DOHH2 (cell line): ENCODE data around the gene OIT3.

Experiments
- H3F3A ChIP-seq: fragments of 200-600 bp; sonication (generic), shearing (Covaris generic); 2 replicates; pipeline ENCODE4 v1.6.0; 2016; ENCODE audit warnings: antibody characterized with exemption, mild to moderate bottlenecking; ENCODE audit not compliant: control insufficient read depth, insufficient read depth
- H3K27ac ChIP-seq: fragments of 200-600 bp; sonication (generic); 2 replicates; pipeline ENCODE4 v1.5.1; 2014; ENCODE audit warnings: low read depth, mild to moderate bottlenecking, low read length, moderate library complexity
- H3K27me3 ChIP-seq: fragments of 200-600 bp; sonication (generic); 2 replicates; pipeline ENCODE4 v1.6.1; 2014; ENCODE audit warnings: mild to moderate bottlenecking, low read length, mixed read lengths; ENCODE audit not compliant: control insufficient read depth
- H3K36me3 ChIP-seq: fragments of 200-600 bp; sonication (generic); 2 replicates; pipeline ENCODE4 v1.6.1; 2014; ENCODE audit warnings: mild to moderate bottlenecking, low read length, moderate library complexity, mixed read lengths; ENCODE audit not compliant: control insufficient read depth
- H3K4me1 ChIP-seq: fragments of 200-600 bp; sonication (generic); 2 replicates; pipeline ENCODE4 v1.6.1; 2014; ENCODE audit warnings: mild to moderate bottlenecking, low read length, mixed read lengths; ENCODE audit not compliant: control insufficient read depth
- H3K4me2 ChIP-seq: fragments of 200-600 bp; sonication (generic); 2 replicates; pipeline ENCODE4 v1.6.0; 2014; ENCODE audit warnings: mild to moderate bottlenecking, low read length, moderate library complexity
- H3K4me3 ChIP-seq: fragments of 200-600 bp; sonication (generic); 2 replicates; pipeline ENCODE4 v1.5.1; 2014; ENCODE audit warnings: mild to moderate bottlenecking, low read length, mixed read lengths
- H3K79me2 ChIP-seq: fragments of 200-600 bp; sonication (generic); 2 replicates; pipeline ENCODE4 v1.6.1; 2014; ENCODE audit warnings: mild to moderate bottlenecking, low read length, mixed read lengths; ENCODE audit not compliant: control insufficient read depth
- H3K9me2 ChIP-seq: fragments of 200-600 bp; sonication (generic); replicated peaks from 2 replicates; pipeline ENCODE4 v1.6.1; 2014; ENCODE audit warnings: mild to moderate bottlenecking, low read length, mixed read lengths; ENCODE audit not compliant: control insufficient read depth
- H3K9me3 ChIP-seq: fragments of 200-600 bp; sonication (generic); 2 replicates; pipeline ENCODE4 v1.6.1; 2014; ENCODE audit warnings: antibody characterized with exemption, low read length, mixed read lengths; ENCODE audit not compliant: control insufficient read depth, insufficient read depth
- H4K20me1 ChIP-seq: fragments of 200-600 bp; sonication (generic); 2 replicates; pipeline ENCODE4 v1.6.0; 2014; ENCODE audit warnings: low read depth, mild to moderate bottlenecking, antibody characterized with exemption, low read length, moderate library complexity; ENCODE audit not compliant: control insufficient read depth, insufficient read depth
- EZH2phosphoT487 ChIP-seq: fragments of 200-600 bp; sonication (generic); IDR thresholded peaks from 2 replicates; pipeline ENCODE4 v1.6.1; 2017; ENCODE audit warnings: borderline replicate concordance, mild to moderate bottlenecking, antibody characterized with exemption, low read length, moderate library complexity, mixed read lengths
- TF ChIP-seq, protein P1 (sequence below): fragments of 200-600 bp; sonication (generic); IDR thresholded peaks from one replicate; pipeline ENCODE4 v1.5.1; 2014; ENCODE audit warnings: antibody characterized with exemption, mild to moderate bottlenecking, low read depth, low read length; ENCODE audit not compliant: poor library complexity, severe bottlenecking

OIT3 gene

GRCh38 chr10:72893136-72893798 is at the start of gene OIT3:
OIT3 (plus strand) TSS chr10:72893739; CDS start chr10:72893799, 60 bp downstream.
- no peak within 1 kb of the TSS for H3K4me3 ChIP-seq
- H3K4me1 ChIP-seq = no peaks in the 10 kb centered on the region
- H3K27ac ChIP-seq = no peak within 1 kb of the TSS
- no peaks in the 10 kb centered on the region for H3K79me2 ChIP-seq
- no peaks in the 10 kb centered on the region for H4K20me1 ChIP-seq
- H3F3A ChIP-seq = no peaks in the 10 kb centered on the region
- peaks cover 8% of the 10 kb centered on the region for H3K27me3 ChIP-seq
- TF ChIP-seq, protein P1, sequence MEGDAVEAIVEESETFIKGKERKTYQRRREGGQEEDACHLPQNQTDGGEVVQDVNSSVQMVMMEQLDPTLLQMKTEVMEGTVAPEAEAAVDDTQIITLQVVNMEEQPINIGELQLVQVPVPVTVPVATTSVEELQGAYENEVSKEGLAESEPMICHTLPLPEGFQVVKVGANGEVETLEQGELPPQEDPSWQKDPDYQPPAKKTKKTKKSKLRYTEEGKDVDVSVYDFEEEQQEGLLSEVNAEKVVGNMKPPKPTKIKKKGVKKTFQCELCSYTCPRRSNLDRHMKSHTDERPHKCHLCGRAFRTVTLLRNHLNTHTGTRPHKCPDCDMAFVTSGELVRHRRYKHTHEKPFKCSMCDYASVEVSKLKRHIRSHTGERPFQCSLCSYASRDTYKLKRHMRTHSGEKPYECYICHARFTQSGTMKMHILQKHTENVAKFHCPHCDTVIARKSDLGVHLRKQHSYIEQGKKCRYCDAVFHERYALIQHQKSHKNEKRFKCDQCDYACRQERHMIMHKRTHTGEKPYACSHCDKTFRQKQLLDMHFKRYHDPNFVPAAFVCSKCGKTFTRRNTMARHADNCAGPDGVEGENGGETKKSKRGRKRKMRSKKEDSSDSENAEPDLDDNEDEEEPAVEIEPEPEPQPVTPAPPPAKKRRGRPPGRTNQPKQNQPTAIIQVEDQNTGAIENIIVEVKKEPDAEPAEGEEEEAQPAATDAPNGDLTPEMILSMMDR = no peak
- TF ChIP-seq EZH2phosphoT487 = no peak
- H3K9me3 ChIP-seq = no peaks in the 10 kb centered on the region
- no peaks in the 10 kb centered on the region for H3K9me2 ChIP-seq
- no peak within 1 kb of the TSS for H3K4me2 ChIP-seq
- H3K36me3 ChIP-seq = no peaks in the 10 kb centered on the region

DNA sequence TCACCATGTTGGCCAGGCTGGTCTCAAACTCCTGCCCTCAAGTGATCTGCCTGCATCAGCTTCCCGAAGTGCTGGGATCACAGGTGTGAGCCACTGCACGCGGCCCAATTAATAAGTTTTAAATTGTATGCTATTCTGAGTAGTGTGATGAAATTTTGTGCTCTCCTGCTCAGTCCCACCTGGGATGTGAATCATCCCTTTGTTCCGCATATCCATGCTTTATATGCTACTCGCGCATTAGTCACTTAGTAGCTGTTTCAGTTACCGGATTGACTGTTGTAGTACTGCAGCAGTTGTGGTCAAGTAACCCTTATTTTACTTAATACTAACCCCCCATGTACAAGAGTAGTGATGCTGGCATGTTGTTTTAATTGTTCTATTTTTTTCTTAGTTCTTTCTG is 47.3 kb upstream of the OIT3 start:
- Histone ChIP-seq H3K4me3 (no peak overlapping the region), H4K20me1 (no peaks in the 10 kb centered on the region), H3K27me3 (no peaks in the 10 kb centered on the region), H3K27ac (no peak overlapping the region), H3K4me1 (no peaks in the 10 kb centered on the region), H3K36me3 (no peaks in the 10 kb centered on the region), H3K9me2 (no peaks in the 10 kb centered on the region), H3K4me2 (no peak overlapping the region), H3F3A (no peaks in the 10 kb centered on the region), H3K79me2 (no peaks in the 10 kb centered on the region), H3K9me3 (peaks cover 5% of the 10 kb centered on the region; the same call in 1 of the 2 replicates)
- TF ChIP-seq, protein P1 = no peak
- TF ChIP-seq EZH2phosphoT487 = no peak

GRCh38 chr10:72847681-72848080 is 45.9 kb upstream of the OIT3 start:
- no peaks in the 10 kb centered on the region for H3K9me2 ChIP-seq

More at GRCh38 chr10:72847681-72848080, 45.9 kb upstream of the OIT3 start:
- Histone ChIP-seq H3K27ac (no peak overlapping the region), H3K27me3 (no peaks in the 10 kb centered on the region), H3K79me2 (no peaks in the 10 kb centered on the region), H3K36me3 (no peaks in the 10 kb centered on the region), H3K4me2 (no peak overlapping the region), H3K4me3 (no peak overlapping the region), H4K20me1 (no peaks in the 10 kb centered on the region), H3F3A (no peaks in the 10 kb centered on the region), H3K9me3 (peaks cover 8% of the 10 kb centered on the region; the same call in 1 of the 2 replicates), H3K4me1 (no peaks in the 10 kb centered on the region)
- TF ChIP-seq EZH2phosphoT487 = no peak
- TF ChIP-seq, protein P1 = no peak
